Anterior cingulate cortex (tissue), 58 donors: ENCODE measurements around the gene NOPCHAP1.
"Not testable (repeated sequence)": the region's sequence is repeated elsewhere in the genome, so short reads cannot be mapped to it uniquely, and the experiment has no call there.

Experiments
- DNase-seq, 58 donors: peaks; one replicate each; lab custom pipeline; 2025; lab: John Stamatoyannopoulos, UW

The NOPCHAP1 gene

DNA sequence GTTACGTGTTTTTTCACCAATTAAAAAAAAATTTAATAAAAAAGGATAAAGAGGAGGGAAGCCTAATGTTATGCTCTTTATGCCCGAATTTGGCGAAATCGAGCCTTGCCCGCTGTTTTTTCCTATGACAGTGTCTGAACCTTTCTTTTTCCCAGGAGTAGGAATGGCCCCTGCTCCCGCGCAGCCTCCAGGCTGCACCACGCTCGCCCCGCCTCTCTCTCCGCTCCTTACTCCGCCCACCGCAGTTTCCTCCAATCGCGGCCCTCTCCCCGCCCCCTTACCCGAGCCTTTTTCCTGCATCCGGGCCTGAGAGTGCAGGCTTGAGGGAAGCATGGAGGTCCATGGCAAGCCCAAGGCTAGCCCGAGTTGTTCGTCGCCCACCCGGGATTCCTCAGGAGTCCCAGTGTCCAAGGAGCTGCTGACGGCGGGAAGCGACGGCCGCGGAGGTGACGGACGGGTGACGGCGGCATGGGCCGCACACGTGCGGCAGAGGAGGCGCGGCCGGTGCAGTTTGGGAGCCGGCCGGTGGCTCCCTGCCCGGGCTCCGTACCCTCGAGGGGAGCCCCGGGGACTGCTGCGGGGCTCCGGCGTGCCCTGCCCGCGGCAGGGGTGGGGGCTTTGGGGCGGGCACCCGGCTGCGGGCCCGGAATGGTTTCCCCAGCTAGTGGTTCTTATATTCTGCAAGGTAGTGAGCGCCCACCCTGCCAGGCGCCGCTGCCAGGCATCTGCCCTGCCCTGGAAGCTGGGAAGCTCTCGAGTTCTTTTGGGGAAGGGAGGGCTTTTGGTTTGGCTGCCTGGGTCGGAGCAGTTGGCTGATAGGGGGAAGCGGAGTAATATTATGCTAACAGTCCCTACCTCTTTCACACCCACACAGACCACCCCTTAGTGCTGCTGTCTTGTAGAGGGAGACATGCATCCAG lies at the start of gene NOPCHAP1:
NOPCHAP1 (plus strand) TSS at position 295 of the 920 bp plus-strand sequence; CDS start at position 332, 37 bp downstream.
- DNase-seq: peak; percentile 51 to 96 (median 88)

GRCh38 chr12:104938371-104938770 lies 47.7 kb upstream of the NOPCHAP1 start:
- no peak for DNase-seq

- no peak for DNase-seq
Measured at GRCh38 chr12:104939089-104939488, 47.0 kb upstream of the NOPCHAP1 start.

GRCh38 chr12:104941454-104941853 lies 44.7 kb upstream of the NOPCHAP1 start:
- DNase-seq: no peak

DNA sequence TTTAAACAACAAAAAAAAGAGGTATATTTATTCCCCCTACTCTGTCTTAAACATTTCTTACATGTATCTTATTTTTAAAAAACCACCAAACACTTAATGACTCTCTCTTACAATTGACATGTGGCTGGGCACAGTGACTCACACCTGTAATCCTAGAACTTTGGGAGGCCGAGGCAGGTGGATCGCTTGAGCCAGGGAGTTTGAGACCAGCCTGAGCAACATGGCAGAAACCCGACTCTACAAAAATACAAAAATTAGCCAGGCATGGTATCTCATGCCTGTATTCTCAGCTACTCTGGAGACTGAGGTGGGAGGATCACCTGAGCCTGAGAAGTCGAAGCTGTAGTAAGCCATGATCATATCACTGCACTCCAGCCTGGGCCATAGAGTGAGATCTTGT lies 44.0 kb upstream of the NOPCHAP1 start:
- no peak for DNase-seq

DNA sequence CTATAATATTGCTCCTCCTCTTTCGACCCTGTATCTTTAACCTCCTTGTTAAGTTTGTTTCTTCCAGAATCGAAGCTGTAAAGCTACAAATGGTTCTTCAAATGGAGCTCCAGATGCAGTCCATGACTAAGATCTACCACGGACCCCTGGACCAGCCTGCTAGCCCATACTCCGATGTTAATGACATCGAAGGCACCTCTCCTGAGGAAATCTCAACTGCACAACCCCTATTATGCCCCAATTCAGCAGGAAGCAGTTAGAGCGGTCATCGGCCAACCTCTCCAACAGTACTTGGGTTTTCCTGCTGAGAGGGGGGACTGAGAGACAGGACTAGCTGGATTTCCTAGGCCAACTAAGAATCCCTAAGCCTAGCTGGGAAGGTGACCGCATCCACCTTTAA lies 42.7 kb upstream of the NOPCHAP1 start:
- not testable (repeated sequence) for DNase-seq

- no peak for DNase-seq
Measured at GRCh38 chr12:104944252-104944651, 41.9 kb upstream of the NOPCHAP1 start.

- not testable (repeated sequence) for DNase-seq
Measured at GRCh38 chr12:104948716-104949115, 37.4 kb upstream of the NOPCHAP1 start.

GRCh38 chr12:104951759-104952509 lies 34.2 kb upstream of the NOPCHAP1 start:
- DNase-seq: no peak

GRCh38 chr12:104952816-104953215 lies 33.3 kb upstream of the NOPCHAP1 start:
- no peak for DNase-seq

- no peak for DNase-seq
Measured at GRCh38 chr12:104953323-104953722, 32.8 kb upstream of the NOPCHAP1 start.

GRCh38 chr12:104955703-104956102 lies 30.4 kb upstream of the NOPCHAP1 start:
- DNase-seq: no peak

GRCh38 chr12:104956870-104957718 lies 29.0 kb upstream of the NOPCHAP1 start:
- no peak for DNase-seq

DNA sequence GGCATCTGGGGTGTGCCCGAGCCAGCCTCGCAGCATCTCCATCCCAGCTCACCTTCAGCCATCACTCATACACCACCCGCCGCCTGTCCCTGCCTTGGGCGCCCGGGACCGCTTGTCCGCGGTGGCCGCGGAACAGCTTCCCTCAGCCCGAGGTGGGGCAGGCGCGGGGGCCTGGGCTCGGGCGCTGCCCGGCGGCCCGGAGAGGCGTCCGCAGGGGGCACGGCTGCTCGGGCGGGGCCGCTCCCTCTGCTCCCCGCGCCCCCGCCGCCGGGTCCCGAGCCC lies 28.5 kb upstream of the NOPCHAP1 start:
- DNase-seq: peak in 16 of 58 donors; percentile 4 to 54 (median 38)

- DNase-seq: peak in 54 of 58 donors; percentile 12 to 82 (median 59)
Measured at GRCh38 chr12:104958001-104958804, 27.9 kb upstream of the NOPCHAP1 start, which contains the start of gene SLC41A2. Gene SLC41A2, minus strand, starts transcription at chr12:104958290. Its CDS starts 29,763 bp downstream, at chr12:104928527.

DNA sequence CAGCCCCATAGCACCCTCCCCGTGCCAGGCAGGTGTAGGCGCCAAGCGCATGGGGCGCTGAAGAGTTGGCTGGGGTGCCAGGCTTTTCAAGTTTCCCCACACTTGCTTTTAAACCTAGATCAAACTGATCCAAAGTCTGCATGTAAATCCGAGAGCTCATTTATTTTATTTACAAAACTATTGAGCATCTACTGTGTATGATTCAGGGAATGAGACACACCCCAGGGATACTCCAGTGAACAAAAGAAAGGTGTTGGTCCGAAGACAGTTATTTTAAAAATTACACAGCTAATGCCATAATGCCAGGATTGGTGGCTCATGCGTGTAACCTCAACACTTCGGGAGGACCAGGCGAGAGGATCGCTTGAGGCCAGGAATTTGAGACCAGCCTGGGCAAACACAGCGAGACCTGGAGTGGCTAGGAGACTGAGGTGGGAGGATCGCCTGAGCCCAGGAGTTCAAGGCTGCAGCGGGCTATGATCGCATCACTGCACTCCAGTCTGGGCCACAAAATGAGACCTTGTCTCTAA lies 27.2 kb upstream of the NOPCHAP1 start:
- DNase-seq: peak in 1 of 58 donors; percentile 16

DNA sequence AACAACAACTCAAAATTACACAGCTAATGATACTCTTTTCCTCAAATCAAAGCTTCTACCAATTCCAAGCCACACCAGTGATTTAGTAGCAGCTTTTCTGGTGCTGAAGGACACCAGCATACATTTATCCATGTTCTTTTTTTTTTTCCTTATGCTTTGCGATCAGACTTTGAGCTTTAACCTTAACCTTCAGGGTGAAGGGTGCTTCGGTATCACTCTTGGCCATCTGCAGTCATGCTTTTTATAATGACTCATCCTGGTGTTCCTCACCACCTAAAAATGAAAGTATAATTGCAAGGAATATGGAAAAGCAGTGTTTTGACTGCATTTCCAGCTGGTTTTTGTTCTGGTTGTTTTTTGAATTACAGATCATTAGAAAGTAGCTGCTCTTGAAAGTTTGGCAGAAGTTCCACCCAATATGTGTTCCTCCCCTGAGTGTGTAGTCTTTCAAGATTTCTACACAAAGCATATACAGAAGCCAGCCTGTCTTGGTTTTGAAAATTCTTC lies 26.7 kb upstream of the NOPCHAP1 start:
- no peak for DNase-seq

DNA sequence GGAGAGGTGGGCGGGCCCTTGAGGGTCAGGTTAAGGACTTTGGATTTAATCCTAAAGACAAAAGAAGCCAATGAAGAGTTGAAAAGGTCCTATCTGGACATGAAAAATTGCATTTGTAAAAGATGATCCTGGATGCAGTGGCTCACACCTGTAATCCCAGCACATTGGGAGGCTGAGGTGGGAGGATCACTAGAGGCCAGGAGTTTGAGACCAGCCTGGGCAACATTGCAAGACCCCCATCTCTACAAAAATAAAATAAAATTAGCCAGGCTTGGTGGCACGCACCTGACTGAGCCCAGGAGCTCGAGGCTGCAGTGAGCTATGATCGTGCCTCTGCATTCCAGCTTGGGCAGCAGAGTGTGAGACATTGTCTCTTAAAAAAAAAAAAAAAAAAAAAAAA lies 25.7 kb upstream of the NOPCHAP1 start:
- no peak for DNase-seq

GRCh38 chr12:104963757-104964156 lies 22.4 kb upstream of the NOPCHAP1 start:
- no peak for DNase-seq
